ENCODE results near the gene RHOG.

DNA sequence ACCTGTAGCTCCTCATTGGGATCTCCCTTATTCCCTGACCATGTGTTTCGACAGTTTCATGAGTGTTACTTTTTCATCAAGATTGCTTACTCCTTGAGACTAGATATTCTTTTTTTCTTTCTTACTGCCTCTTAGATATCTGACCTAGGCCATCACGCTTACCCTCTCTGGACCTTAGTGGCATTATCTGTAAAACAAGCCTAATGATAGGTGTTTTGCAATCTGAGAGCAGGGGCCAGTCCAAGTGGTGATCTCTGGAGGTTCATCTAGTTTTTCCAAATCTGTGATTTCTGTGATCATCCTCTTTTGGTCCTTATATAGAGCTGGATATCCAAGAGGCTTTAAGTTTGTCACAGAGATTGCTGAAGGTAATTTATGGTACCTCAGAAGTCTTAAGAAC lies 49.3 kb upstream of the RHOG start:
- TF ChIP-seq, protein P1, sequence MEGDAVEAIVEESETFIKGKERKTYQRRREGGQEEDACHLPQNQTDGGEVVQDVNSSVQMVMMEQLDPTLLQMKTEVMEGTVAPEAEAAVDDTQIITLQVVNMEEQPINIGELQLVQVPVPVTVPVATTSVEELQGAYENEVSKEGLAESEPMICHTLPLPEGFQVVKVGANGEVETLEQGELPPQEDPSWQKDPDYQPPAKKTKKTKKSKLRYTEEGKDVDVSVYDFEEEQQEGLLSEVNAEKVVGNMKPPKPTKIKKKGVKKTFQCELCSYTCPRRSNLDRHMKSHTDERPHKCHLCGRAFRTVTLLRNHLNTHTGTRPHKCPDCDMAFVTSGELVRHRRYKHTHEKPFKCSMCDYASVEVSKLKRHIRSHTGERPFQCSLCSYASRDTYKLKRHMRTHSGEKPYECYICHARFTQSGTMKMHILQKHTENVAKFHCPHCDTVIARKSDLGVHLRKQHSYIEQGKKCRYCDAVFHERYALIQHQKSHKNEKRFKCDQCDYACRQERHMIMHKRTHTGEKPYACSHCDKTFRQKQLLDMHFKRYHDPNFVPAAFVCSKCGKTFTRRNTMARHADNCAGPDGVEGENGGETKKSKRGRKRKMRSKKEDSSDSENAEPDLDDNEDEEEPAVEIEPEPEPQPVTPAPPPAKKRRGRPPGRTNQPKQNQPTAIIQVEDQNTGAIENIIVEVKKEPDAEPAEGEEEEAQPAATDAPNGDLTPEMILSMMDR (IDR thresholded peaks at IDR 0.05) = no peak
- TF ChIP-seq EP300 (IDR thresholded peaks at IDR 0.05) (no peak), POLR2AphosphoS5 (IDR thresholded peaks at IDR 0.05) (no peak)
